Endothelial cell of umbilical vein (primary cell): ENCODE results near the gene WSB1.

ENCODE experiments used
- EZH2 ChIP-seq: IDR thresholded peaks from 2 replicates; pipeline ENCODE4 v1.6.1; 2012; ENCODE audit warnings: borderline replicate concordance, low read depth, mild to moderate bottlenecking, moderate library complexity, low read length, inconsistent platforms; ENCODE audit not compliant: severe bottlenecking
- GATA2 ChIP-seq: IDR thresholded peaks from 2 replicates; pipeline ENCODE4 v1.7.0; 2011; ENCODE audit warnings: low read depth, mild to moderate bottlenecking, moderate library complexity, mixed read lengths, low read length; ENCODE audit not compliant: insufficient read length, insufficient read depth
- MAX ChIP-seq: IDR thresholded peaks from 2 replicates; pipeline ENCODE4 v1.6.1; 2011; ENCODE audit not compliant: insufficient read depth, insufficient read length
- MYC ChIP-seq: IDR thresholded peaks from one replicate; pipeline ENCODE4 v1.6.1; 2011; ENCODE audit warnings: mild to moderate bottlenecking, low read depth, low read length
- POLR2A ChIP-seq: IDR thresholded peaks from 2 replicates; pipeline ENCODE4 v1.6.1; 2012; ENCODE audit warnings: low read depth, mild to moderate bottlenecking, control low read depth, low read length
- POLR2AphosphoS5 ChIP-seq: IDR thresholded peaks from 2 replicates; pipeline ENCODE4 v1.6.1; 2012; ENCODE audit warnings: low read depth, mild to moderate bottlenecking, control low read depth, low read length, moderate library complexity; ENCODE audit not compliant: insufficient read depth
- TF ChIP-seq, protein P1 (sequence below), 2 donors: IDR thresholded peaks; 1 replicate in 1 of 2; 2 replicates in 1 of 2; pipeline ENCODE4 v1.5.1; 2011; ENCODE audit warnings: low read length in 2 of 2, mild to moderate bottlenecking in 2 of 2, moderate library complexity in 2 of 2, control low read depth in 1 of 2, inconsistent platforms in 1 of 2, low read depth in 1 of 2; ENCODE audit not compliant: insufficient read depth in 1 of 2; ENCODE audit errors: extremely low read depth in 1 of 2

GRCh38 chr17:27342059-27342458 lies 48.1 kb downstream of the WSB1 start:
- TF ChIP-seq EZH2 (no peak), POLR2A (no peak), MAX (no peak), POLR2AphosphoS5 (no peak), GATA2 (no peak), MYC (no peak)
- TF ChIP-seq, protein P1, sequence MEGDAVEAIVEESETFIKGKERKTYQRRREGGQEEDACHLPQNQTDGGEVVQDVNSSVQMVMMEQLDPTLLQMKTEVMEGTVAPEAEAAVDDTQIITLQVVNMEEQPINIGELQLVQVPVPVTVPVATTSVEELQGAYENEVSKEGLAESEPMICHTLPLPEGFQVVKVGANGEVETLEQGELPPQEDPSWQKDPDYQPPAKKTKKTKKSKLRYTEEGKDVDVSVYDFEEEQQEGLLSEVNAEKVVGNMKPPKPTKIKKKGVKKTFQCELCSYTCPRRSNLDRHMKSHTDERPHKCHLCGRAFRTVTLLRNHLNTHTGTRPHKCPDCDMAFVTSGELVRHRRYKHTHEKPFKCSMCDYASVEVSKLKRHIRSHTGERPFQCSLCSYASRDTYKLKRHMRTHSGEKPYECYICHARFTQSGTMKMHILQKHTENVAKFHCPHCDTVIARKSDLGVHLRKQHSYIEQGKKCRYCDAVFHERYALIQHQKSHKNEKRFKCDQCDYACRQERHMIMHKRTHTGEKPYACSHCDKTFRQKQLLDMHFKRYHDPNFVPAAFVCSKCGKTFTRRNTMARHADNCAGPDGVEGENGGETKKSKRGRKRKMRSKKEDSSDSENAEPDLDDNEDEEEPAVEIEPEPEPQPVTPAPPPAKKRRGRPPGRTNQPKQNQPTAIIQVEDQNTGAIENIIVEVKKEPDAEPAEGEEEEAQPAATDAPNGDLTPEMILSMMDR (IDR thresholded peaks at IDR 0.05; ENCODE audit: extremely low read depth in 1 of 2, insufficient read depth in 1 of 2, low read depth in 1 of 2, low read length in 2 of 2) = no peak
